Dedifferentiated amniotic fluid mesenchymal stem cell (primary cell): Measurements from ENCODE around the gene BTRC.
"Not testable (repeated sequence)": the region's sequence is repeated elsewhere in the genome, so short reads cannot be mapped to it uniquely, and the experiment has no call there.

Experiments
- DNase-seq: peaks from one replicate; pipeline ENCODE4 v3.0.0-alpha.2; 2016; ENCODE audit errors: extremely low spot score

BTRC gene

DNA sequence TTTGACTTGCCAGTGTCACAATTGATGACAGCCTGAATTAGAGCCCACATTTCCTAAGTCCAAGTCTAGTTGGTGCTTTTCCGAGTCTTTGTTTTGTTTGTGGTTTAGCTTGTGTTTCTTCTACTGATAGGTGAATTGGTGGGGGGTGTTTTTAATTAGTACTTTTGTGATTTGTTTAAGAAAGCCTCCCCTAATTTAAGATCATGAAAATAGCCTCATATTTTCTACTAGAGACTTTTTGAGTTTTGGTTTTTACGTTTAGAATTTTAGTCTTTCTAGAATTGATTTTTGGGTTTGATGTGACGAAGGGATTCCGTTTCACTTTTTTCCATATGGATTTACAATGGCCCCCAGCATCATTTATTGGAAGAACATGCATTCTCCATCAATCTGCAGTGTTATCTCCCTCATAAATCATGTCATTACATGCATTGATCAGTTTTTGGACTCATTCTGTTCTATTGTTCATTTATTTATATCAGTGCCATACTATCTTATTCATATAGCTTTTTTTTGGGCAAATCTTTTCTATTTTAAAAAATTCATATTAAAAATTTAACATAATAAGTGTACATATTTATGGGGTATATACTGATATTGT is 32.8 kb downstream of the BTRC start:
- DNase-seq = no peak

DNA sequence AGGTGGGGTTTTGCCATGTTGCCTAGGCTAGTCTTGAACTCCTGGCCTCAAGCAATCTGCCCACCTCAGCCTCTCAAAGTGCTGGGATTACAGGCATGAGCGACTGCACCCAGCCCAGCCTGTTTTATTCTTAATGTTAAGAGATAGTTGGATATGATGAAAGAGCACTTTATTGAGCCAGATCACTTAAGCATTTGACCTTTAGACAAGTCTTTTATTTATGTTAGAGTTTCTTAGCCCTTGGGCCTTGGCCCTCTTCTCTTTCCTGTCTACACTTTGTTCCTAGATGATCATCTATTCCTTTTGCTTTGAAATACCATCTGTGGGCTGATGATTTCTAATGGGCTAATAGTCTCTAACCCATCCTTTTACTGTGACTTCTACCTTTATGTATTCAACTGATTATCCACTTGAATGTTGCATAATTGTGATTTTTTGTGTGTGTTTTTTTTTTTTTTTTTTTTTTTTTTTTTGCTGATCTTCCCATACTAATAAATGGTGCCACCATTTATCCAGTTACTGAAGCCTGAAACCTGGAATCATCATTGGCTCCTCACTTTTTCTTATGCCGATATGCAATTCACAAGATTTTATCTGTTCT is 34.8 kb downstream of the BTRC start:
- no peak for DNase-seq

DNA sequence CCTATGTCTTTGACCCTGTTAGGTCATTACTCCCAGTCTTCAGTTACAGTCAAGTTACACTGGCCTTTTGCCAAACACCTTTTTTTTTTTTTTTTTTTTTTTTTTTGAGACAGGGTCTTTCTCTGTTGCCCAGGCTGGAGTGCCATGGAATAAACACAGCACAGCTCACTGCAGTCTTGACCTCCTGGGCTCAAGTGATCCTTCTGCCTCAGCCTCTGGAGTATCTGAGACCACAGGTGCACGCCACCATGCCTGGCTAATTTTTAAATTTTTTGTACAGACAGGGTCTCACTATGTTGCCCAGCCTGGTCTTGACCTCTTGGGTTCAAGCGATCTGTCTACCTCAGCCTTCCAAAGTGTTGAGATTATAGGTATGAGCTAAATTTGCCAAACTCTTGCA is 35.6 kb downstream of the BTRC start:
- not testable (repeated sequence) for DNase-seq

DNA sequence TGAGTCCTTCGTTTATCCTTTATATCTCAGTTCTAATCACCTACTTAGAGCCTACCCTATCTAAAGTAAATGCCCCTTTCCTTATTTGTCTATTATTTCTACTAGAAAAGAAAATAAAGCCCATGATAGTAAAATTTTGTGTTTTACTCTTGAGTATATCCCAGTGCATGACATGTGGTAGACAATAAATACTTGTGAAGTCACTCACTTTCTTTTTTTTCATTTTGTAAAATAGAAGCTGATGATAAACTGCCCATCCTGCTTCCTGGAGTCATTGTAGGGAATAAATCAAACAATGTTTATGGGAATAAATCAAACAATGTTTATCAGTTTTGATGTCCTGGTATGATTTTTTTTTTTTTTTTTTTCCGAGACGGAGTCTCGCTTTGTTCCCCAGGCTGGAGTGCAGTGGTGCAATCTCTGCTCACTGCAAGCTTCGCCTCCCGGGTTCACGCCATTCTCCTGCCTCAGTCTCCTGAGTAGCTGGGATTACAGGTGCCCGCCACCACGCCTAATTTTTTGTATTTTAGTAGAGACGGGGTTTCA is 36.1 kb downstream of the BTRC start:
- DNase-seq = no peak

DNA sequence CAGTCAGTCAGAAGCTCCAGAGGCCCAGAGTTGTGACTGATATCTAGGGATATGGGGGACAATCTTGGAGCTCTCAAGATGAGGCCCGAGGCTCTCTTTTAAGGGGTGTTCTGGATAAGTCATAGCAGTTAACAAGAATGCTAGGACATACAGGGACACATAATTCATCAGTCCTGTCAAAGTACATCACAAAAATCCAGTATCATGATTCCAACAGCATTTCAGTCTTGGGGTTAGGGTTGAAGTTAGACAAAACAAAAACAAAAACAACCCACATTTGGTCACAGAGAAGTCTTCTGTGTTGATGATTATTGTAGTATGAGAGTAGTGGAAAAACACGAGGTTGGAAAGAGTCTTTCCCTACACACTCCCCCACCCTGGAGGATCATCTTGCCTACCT is 39.4 kb downstream of the BTRC start:
- no peak for DNase-seq

DNA sequence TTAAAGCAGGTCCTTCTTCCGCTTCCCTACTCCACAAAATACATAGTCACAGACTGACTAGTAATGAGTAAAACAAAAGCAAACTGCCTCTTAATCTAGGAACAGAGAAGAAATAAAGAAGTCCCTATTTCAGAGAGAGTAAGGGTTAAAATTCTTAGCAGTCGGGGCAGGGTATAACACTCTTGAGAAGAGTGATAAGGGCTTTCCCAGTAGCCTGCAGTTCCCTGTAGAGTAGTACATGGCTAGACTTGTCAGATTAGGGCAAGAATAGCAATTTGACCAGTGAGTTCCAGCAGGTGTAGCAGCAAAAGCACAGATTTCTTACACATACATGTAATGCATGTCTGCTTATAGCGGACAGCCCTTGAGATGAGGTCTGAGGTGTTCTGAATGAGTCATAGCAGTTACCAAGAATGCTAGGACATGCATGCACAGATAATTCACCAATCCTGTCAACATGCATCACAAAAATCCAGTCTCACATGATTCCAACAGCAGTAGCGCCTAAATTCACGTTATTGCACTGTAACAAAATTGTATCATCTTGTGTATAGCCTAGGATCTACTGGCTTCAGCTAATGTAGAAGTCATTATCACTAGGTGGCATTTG is 40.7 kb downstream of the BTRC start:
- no peak for DNase-seq

DNA sequence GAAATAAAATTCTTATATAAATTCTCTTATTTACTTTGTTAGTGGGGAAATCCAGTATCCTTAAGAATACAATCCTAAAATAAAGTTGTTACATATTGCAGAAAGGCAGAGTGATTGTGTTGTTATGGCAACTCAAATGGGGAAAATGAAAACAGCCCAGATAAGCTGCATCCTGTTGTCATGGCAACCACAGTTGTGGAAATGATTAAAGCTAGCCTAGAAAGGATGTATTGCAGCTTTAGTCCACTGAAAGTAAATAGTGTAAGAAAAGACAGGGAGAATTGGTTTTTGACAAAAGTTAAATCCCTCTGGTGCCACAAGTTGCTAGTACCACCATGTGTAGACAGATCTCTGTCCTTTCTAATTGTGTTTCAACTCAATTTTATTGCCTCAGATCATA is 43.2 kb downstream of the BTRC start:
- peak; percentile 28 for DNase-seq

DNA sequence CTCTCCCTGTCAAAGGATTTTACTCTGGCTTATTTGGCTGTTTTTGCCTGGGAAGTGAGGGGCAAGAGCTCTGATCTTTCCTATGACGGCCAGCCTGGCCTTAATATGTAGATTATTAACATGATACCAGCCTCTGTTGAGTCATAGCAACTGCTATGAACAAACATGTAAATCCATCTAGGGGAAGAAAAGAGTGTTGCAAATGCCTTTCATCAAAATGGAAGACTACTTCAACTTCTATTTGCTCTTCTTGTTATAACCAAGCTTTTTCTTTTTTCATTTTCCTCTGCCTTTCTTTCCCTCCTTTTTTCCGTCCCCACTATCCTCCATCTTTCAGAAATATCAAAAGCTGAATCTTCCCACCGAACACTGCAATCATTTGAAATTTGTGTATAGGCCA is 46.6 kb downstream of the BTRC start:
- no peak for DNase-seq

DNA sequence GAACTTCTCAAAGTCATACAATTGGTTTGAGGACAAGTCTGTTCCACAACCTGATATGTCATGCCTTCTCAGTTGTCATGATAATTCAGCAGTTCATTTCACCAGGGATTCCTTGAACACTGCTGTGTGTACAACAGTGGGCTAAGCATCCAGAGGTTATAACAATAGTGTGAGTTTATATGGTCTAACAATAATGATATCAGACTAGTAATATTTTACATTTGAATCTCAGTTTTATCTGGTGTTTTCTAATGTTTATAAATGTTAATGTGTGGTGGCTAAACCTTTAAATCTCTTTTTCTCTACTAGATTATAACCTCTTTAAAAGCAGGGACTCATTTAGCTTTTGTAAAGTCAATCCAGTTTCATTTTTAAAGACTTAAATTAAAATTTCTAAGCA is 48.7 kb downstream of the BTRC start:
- no peak for DNase-seq

DNA sequence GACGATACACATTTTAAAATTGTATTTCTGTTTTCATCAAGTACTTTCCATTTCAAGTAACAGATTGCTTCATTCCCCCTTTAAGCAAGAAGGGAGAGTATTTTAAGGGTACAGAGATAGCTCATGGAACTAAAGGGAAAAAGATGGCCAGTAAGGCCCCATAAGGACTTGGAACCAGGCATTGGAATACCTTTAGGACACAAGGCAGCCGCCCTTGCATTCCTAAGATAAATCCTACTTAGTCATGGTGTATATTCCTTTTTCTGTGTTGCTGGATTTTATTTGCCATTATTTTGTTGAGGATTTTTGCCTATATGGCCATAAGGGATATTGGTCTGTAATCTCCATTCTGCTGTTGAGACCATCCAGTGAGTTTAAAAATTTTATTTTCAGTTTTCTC is 49.2 kb downstream of the BTRC start:
- no peak for DNase-seq

DNA sequence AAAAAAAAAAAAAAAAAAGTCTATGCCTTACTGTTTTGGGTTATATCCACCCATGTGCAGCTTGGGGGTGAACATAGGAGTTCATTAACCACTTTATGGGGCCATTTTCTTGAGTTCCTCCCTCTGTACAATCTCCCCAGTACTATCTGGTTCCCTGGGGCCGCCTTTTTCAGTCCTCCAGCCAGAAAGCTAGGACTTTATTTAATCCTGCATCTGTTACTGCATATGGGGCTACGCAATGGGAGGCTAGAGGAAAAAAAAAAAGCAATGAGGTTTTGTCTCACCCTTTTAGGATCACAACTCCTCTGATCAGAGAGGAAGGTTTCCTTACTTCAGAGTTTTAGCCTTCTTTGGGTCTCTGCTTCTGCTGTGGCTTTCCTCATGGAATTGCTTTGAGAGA is 51.0 kb downstream of the BTRC start:
- DNase-seq = no peak

DNA sequence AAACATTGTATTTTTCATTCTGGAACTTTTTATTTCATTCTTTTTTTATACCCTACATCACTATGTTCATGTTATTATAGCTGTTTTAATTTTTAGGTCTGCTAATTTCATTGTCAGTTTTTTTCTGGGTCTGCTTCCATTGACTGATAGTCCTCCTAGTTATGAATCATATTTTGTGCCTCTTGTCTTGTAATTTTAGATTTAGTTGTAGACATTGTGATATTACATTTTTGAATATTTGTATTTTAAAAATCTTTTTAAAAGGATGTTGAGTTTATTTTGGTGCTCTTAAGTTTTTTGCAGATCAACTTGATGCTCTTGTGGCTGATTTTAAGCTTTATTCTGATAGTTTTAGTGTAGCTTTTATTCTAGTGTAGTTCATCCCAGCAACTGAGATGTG is 57.6 kb downstream of the BTRC start:
- DNase-seq = no peak

DNA sequence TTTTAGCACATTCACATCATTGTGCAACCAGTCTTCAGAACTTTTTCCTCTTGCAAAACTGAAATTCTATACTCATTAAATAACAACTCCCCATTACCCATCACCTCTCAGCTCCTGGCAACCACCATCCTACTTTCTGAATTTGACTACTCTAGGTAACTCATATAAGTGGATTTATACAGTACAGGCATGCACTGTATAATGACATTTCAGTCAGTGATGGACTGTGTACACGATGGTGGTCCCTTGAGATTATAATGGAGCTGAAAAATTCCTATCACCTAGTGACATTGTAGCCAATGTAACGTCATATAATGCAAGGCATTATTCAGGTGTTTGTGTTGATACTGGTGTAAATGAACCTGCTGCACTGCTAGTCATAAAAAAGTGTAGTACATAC is 60.1 kb downstream of the BTRC start:
- no peak for DNase-seq

DNA sequence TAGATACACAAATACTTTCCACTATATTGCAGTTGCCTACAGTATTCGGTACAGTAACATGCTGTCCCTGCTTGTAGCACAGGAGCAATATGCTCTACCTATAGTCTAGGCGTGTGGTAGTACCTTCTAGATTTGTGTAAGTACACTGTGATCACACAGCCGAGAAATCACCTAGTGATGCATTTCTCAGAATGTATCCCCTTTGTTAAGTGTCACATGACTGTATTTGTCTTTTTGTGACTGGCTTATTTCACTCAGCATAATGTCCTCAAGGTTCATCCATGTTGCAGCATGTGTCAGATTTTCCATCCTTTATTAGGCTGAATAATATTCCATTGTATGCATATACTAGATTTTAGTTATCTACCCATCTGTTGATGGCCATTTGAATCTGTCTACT is 61.9 kb downstream of the BTRC start:
- DNase-seq = no peak

DNA sequence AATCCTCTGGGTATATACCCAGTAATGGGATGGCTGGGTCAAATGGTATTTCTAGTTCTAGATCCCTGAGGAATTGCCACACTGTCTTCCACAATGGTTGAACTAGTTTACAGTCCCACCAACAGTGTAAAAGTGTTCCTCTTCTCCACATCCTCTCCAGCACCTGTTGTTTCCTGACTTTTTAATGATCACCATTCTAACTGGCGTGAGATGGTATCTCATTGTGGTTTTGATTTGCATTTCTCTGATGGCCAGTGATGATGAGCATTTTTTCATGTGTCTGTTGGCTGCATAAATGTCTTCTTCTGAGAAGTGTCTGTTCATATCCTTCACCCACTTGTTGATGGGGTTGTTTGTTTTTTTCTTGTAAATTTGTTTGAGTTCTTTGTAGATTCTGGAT is 68.0 kb downstream of the BTRC start:
- not testable (repeated sequence) for DNase-seq

DNA sequence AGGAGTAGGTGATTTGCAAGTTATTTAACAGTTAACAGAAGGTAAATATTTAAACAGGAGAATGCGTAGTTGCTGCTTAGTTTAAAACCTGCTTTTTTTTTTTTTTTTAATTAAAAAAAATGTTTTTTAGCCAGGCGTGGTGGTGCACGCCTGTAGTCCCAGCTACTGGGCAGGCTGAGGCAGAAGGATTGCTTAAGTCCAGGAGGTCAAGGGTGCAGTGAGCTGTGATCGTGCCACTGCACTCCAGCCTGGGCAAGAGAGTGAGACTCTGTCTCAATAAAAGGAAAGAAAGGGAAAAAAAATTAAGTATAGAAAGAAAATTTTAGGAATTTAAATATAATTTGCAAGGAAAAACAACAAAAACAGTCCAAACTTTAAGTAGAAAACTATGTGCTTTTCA is 71.6 kb downstream of the BTRC start:
- no peak for DNase-seq

DNA sequence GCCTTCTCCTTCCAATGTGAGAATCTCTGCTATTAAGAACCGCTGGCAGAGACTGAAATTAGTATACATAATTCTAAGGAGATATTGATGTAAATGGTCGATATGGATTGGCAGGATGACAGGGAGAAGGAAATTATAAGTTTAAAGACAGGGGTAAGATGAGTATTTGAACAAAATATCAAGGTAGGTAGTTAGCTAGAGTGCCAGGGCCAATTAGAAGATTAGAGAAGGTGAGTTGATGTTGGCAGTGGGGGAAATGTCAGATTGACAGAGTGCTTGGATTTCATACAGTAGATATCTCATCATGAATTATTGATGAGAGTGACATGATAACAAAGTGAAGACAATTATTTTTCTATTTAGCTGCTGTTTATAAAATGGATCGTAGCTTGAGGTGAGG is 74.1 kb downstream of the BTRC start:
- no peak for DNase-seq

DNA sequence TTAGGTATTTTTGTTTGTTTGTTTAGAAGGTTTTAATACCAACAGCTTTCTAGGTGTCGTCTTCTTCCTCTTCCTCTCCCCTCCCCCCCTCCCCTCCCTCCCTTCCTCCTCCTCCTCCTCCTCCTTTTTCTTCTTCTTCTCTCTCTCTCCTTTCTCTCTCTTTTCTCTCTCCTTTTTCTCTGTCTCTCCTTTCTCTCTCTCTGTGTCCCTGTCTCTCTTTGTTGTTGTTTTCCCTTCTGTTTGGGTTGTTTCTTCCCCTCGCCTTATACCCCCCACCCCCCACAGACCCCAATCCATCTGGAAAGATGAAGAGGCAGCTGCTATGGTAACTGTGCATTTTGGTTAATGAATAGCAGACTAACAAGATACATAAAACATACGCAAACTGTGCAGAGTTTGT is 75.5 kb downstream of the BTRC start:
- DNase-seq = no peak

DNA sequence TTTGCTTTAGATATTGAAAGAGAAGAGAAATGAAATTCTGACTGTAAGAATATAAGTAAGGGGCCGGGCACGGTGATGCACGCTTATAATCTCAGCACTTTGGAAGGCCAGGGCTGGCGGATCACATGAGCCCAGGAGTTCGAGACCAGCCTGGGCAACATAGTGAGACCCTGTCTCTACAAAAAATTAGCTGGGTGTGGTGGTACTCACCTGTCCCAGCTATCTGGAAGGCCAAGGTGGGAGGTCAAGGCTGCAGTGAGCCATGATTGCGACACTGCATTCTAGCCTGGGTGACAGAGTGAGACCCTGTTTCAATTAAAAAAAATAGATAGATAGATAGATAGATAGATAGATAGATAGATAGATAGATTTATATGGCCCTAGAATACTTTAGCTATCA is 82.3 kb downstream of the BTRC start:
- no peak for DNase-seq

DNA sequence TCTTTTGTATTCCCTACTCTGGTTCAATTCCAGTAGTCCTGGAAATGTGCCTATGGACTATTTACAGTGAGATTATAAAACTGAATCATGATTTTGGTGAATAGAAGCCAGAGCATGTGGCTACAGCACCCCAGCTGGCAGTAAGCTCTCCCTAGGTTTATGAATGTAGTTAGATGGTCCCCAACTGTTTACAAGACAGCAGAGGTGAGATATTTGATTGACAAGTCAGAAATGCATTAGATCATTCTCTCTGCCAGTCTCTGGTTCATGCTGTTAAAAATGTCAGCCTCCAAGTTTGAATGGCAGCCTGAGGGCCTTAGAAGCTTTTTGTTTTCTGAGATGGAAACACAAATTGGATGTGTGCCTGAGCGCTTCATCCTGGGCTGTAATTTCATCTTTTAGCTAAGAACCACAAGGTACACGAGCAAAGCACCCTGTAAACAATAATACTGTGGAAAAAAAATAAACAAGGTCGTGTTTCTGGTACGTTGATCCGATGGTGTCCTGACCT is 85.0 kb downstream of the BTRC start:
- no peak for DNase-seq

DNA sequence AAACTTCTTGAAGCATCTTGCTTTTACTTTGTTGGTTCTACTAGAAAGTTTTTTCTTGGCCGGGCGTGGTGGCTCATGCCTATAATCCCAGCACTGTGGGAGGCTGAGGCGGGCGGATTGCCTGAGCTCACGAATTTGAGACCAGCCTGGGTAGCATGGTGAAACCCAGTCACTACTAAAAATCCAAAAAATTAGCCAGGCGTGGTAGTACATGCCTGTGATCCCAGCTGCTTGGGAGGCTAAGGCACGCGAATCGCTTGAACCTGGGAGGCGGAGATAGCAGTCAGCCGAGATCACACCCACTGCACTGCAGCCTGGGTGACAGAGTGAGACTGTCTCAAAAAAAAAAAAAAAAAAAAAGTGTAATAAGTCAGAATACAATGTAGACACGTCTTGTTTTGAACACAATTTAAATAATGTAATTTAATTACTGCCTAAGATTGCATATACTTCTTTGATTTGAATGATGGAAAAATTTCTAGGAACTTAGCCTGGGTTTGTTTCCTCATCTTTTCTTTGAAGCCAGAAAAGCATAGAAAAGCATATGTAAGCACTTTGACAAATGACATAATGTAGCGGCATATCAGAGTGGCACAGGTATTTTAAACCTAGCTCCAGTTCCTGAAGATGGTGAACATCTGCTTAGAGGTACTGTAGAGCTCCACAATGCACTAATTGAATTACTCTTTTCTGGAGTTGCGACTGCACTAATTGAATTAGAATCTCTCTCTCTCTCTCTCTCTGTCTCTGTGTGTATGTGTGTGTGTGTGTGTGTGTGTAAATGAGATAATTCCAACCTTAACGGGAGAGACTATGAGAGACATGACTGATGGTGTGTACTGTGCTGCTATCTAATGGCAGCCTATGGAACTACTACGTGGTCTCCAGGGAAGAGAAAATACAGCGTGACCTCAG is 87.8 kb downstream of the BTRC start:
- DNase-seq = peak; percentile 24

DNA sequence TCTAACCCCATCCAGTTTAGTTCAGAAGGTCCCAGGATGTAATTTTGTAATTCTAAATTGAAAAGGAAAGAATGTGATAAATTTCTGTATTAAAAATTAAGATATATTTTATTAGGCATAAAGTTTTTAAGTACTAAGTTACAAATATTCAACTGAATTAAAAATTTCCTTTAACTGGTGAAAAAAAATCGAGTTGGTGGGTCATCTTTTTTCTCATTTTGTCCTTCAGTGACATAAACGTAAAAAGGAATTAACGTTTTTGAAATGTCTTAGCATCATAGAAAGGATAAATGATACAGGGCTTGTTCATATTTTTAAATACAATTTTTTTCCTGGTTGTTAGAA is 88.5 kb downstream of the BTRC start:
- no peak for DNase-seq
